Suppressor macrophage (primary cell): ENCODE results near the gene CARD19.

Experiments
- DNase-seq, 4 experiments: peaks; one replicate each; pipeline ENCODE4 v3.0.0-alpha.2; 2020 to 2022
- total RNA-seq, 17 experiments: gene quantifications; one replicate each; lab custom pipeline; 2026; ENCODE audit warnings: mixed read lengths in 6 of 17, inconsistent platforms in 3 of 17; lab: John Stamatoyannopoulos, UW

The CARD19 gene, protein sequence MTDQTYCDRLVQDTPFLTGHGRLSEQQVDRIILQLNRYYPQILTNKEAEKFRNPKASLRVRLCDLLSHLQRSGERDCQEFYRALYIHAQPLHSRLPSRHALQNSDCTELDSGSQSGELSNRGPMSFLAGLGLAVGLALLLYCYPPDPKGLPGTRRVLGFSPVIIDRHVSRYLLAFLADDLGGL
- 27.6 to 73.2 (median 44.8) reads per million in 17 experiments for total RNA-seq

DNA sequence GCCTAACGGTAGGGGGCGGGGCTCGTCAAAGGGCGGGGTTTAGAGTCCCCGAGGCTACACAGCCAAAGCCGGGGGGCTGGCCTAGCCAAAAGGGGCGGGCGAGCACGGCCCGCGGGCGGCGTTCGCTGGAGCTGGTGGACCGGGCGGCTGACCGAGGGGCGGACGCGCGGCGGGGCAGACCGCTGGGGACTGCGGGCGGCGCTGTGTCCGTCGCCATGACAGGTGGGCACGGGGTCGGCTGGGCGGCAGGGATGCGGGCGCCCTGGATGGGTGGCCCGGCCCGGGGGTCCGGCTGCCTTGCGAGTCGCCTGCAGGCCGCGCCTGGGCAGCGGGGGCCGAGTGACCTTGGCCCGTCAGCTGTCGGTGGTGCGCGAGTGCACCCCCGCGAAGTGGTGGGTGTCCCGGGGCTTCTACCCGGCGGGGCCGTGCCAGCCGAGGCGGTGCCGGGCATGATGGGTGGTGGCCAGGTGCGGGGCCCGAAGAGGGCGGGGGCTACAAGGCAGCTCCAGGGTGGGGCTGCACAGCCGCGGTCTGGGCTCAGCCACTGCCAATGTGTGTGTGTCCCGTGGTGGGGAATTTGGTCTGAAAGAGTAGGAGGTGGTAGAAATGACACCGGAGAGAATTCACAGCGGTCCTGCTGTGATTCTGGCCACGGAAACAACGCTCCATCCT, at the start of gene CARD19:
CARD19 (plus strand) TSS at position 87 of the 672 bp plus-strand sequence; CDS start at position 216, 129 bp downstream.
- DNase-seq = peak in 3 of 4 experiments; percentile 42 to 71 (median 58)

DNA sequence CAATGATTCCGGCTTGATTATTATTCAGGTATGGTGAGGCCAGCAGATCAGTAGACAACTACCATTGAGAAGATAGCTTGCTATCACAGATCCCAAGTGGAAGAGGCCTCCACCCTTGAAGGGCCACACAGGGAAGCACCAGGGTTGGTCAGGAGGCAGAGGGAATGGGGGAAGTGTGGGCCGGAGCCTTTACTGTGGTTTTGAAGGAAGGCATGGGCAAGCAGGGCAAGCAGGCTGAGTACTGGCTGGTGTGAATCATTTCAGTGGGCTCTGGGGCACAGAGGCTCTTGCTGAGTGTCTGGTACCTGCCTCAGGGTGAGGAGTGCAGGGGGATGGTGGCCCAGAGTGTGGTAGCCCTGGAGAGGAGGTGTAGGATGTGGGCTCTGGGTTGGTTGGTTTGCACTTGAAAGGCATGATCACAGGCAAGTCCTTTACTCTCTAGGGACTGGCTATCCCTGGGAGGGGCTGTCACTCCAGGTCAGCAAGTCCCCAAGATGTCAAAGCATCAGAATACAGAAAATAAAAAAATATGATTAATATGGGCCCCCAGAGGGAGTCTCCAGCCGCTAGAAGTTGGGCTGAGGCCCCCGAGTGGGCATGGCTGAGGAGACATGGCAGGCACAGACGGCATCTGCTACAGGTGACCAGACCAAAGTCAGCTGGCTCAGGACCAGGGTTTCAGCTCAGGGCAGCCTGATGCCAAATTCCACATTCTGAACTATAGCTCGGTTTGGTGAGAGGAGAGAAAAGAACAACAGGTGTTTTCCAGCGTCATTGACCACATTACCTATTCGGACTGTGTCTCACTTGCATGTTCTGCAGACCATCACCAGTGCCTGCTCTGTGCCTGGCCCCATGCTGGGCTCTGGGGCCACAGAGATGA, 47.2 kb upstream of the CARD19 start:
- DNase-seq = peak in 2 of 4 experiments; percentile 43 to 56

DNA sequence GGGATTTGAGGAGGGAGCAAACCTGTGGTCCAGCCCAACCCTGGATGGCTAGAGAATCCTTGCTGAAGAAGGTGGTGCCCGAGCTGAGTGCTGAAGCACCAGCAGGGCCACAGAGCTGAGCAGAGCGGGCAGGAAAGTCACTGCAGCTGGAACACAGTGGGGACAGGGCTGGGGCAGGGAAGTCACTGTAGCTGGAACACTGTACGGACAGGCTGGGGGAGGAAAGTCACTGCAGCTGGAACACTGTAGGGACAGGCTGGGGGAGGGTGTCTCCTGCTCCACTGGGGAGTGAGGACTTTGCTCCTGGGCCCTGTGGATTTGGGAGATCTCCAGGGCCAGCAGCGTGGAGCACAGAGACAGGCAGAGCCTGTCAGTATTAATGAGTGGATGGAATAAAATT, 46.5 kb upstream of the CARD19 start:
- DNase-seq = no peak

DNA sequence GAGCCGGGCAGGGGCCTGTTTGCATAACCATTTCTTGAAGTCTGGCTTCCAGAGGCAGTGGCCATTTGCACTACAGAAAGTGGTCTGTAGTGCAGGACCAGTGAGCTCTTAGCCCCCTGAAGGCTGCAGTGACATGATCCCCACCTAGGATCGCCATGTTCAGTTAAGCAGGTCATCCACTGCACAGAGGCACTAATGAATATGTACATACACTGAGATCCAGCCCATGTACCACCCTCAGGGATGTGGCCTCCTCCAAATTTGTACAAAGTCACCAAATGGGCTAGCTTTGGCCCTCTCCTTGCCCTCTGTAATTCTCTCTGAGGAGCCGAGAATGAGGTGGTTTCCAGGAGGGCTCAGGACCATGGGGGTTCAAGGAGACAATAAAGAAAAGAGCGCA, 45.8 kb upstream of the CARD19 start:
- DNase-seq = no peak

DNA sequence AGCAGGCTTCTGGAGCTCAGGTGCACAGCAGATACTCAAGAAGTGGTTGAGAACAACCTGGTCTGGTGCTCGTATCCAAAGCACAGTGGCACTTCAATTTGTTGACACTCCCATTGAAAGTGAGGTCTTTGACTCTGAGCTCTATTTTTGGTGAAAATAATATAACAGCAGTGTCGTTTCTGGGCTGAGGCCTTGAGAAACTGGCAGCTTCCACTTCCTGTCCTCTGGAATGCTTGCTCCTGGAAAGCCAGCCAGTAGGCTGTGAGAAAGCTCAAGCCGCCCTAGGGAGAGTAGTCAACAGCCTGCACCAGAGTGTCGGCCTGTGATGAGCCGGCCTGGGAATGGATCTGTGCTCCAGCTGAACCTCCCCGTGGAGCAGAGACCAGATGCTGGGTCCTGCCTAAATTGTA, 44.3 kb upstream of the CARD19 start:
- DNase-seq = no peak

DNA sequence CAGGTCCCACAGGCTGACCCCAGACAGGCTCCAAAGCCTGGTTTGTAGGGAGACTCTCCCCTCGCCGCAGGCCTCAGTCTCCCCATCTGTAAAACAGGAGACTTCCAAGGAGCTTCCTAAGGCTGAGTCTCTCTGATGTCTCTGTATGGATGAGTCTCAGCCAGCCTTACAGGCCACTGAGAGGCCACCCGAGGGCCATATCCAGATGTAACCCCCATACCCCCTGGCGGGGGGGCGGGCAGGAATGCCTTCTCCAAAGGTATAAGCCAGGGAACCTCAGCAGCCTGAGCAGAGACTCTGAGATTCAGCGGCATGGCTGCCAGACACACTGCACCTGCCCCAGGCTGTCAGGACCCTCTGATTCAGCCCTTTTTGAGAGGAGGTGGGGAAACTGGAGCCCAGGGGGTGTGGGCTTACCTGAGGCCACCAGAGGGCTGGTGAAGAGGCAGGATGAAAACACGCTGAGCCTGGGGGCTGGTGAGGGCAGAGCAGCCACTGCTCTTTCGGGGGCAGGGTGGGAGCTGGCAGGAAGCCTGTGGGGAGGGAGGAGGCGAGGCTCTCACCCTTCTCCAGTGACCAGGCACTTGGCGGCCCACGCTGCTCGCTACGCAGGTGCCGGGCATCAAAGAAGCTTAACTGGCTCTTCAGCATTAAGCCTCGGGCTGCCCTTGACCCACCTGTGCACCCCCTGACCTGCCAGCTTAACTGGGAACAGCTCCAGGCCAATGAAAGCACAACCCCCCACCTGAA, 43.1 kb upstream of the CARD19 start:
- DNase-seq = no peak

DNA sequence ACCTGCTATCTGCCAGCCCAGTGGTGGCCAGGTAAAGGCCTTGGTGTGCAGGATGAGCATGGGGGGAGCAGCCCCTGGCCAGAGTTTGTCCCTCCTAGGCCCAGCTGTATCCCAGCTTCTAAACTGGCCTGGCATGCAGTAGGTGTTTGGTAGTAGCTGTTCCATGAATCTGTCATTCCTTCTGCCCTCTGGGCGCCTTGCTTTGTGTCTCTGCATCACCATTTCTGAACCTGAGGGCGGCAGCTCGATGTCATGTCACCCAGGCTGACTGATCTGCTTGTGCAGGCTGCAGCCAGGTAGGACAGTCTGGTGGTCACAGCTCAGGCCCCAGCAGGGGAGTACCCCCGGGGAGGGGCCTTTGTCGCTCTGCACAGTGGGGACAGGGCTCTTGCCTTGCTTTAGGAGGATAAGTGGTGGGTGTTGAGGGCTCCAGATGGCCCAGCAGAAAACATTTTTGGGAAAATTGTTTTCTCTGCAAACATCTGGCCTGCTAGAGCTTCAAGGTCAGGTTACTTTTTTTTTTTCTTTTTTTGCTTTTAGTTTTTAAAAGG, 42.2 kb upstream of the CARD19 start:
- no peak for DNase-seq

DNA sequence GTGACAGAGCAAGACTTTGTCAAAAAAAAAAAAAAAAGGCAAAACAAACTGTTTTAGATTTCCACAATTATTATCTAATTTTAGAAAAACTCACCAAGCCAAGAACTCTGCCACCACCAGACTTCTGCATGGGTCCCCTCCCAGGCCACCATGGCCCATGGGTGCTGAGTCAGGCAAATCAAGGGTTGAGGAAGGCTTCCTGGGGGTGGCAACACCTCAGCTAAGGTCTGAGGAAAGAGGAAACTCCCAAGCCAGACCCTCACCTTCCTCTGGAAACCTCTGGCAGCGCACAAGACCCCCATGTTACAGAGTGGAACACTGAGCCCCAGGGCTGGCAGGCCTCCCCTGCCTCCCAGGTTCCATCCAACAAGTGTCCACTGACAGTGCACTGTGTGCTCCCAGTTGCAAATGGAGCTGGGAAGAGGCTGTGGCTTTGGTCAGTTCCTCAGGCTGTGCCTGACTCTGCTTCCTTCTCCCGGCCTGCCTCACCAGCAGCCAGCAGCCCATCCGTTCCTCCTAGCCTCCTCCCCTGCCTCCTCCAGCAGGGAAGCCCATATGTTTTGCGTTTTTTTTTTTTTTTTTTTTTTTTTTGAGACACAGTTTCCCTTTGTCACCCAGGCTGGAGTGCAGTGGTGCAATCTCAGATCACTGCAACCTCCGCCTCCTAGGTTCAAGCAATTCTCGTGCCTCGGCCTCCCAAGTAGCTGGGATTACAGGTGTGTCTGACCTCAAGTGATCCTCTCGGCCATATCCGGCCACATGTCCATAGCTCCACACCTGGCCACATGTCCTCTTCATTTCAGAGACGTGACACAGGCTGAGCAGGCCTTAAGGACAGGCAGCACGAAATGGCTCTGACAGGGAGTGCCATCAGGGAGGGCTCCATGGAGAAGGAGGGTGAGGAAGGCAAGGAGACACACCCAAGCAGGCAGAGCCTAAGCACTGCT, 41.0 kb upstream of the CARD19 start:
- DNase-seq = peak; percentile 65 to 87 (median 82)

DNA sequence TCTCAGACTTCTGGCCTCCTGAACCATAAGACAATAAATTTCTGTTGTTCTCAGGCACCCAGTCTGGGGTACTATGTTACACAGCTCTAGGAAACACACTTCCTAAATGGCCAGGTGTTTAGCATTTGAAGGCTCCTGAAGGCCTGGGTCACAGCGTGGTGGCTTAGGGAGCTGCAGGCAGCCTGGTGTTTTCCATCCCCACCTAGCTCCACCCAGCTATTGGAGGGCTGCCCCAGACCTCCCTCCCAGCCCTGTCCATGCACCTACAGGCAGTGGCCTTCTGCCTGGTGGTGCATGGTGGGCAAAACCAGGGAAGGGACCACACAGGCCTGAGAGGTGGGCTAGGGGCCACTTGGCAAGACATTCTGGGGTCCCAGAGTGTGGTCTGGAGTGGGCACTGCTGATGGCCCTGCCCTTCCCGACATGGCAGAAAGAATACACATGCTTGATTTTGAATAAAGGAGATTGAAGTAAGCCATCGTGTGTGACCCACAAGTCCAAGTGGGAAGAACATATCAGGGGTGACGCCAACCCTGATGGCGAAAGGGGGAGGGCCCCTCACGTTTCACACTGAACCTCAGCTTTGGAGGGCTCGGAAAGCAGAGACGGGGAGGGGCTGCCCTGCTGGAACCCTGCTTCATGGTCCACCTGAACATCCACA, 38.8 kb upstream of the CARD19 start:
- DNase-seq = no peak

DNA sequence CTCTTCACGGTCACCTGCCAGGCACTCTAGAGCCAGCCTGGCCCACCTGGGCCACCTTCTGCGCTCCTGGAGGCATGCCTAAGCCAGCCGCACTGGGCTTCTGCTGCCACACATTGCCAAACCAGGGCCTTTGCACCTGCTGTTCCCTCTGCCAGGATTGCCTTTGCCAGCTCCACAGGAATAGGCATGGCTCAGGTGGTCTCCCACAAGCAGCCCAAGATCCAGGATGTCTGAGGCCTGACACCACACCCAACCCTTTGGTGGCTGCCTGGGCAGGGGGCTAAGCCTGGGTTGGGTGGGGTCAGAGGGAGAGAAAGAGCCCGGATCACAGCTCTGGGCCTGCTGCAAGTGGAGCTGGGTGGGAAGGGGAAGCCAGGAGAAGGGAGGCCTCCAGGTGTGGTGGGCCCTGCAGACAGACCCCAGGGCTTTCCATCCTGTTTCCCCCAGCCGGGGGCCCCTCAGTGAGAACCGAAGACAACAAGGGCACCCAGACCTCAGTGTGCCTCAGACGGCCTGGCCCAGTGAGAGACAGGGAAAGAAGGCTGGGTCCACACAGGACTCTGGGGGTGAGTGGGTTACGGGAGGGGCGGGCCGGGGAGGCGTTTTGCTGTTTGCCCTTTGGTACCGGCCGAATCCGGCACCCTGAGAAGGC, 38.2 kb upstream of the CARD19 start:
- DNase-seq = no peak

DNA sequence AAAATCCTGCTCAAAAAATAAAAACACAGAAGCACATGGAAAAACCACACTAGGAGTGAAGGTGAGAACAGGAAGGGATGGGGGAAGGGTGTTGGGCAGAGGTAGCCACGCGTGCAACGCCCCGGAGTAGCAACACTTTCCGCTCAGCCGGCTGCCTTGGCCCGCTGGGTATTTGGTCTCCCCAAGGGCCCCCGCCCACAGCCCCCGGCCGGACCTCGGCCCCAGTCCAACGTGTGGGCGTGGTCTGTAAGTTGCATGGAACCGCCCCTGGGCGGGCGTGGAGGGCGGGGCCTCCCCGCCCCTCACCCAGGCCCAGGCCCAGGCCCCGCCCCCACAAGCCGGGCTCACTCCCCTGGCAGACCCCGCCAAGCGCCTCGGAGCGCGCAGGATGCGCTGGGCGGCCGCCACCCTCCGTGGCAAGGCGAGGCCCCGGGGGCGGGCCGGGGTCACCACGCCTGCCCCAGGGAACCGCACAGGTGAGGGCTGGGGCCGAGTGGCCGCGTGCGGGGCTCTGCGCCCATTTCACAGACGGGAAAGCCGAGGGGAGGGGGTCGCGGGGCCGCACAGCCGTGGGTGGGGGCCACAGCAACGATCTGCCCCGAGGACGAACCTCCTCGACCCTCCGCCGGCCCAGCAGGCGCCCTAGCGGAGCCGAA, 37.5 kb upstream of the CARD19 start, which contains the start of gene SUSD3:
SUSD3 (plus strand) TSS at position 347 of the 656 bp plus-strand sequence; CDS start at position 389, 42 bp downstream.
- peak in 3 of 4 experiments; percentile 51 to 79 (median 77) for DNase-seq

DNA sequence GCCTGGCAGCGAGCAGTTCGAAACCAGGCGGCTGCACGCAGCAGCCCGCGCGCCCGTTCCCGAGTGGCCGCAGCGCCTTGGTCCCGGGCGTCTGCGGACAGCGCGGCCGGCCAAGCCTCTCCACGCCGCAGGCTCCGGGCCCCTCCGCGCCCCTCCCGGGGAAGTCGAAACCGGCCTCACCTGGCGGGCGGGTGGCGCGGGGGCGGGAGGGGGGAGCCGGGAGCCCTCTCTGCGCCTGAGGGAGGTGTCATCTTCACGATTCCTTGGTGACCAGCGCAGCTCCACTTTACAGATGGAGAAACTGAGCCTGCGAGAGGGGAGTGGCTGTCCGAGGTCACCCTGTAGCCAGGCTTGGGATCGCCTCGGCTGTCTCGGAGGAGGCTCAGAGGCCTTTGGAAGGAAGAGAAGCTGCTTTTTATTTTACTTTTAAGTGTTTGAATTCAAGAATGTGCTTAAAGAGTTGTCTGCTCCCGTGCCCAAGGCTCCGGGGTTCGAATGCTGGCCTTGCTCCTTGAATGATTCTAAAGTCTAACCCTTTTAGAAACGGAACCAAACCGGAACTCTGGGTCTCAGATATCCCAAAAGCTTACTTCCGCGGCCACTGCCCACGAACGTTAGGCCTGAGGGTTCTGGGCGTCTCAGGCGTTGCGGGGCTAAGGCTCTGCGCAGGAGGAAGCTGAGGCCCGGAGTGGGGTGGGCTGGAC, 36.9 kb upstream of the CARD19 start:
- DNase-seq = peak; percentile 69 to 82 (median 76)

DNA sequence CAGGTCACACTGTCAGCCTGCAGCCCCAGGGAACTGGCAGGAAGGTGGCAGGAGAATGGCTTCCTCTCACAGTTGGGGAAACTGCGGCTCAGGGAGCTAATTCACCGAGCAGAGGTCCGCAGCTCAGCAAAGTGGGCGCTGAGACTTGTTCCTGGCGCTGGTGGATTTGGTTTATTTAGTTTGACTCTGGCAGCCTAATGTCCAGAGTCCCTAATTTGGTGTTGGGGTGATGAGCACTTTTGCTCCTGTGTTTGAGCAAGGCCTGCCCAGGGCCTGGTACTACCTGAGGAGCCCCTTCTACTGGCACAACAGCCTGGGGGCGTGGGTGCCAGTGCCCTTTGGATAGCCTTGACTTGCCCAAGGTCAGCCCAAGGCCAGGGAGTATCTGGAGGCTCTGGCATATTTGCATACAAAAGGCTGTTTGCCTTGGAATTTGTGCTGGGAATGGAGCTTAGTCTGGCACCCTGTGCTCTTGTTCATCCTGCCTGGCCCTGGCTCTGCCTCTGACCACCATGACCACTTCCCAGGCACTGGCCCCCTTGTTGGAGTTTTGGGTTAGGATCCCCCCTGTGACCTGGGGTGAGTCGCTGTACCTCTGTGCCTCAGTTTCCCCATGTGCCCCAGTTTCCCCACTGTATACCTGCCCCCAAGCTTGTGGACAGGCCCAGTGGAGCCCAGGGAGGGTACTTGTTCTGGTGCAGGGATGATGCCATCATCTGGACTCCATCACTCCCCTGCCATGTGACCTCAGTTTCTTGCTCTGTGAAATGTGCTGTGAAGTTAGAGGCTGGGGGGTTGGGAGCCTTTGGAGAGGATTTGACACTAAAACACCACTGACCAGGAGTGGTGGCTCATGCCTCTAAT, 36.1 kb upstream of the CARD19 start:
- DNase-seq = no peak

DNA sequence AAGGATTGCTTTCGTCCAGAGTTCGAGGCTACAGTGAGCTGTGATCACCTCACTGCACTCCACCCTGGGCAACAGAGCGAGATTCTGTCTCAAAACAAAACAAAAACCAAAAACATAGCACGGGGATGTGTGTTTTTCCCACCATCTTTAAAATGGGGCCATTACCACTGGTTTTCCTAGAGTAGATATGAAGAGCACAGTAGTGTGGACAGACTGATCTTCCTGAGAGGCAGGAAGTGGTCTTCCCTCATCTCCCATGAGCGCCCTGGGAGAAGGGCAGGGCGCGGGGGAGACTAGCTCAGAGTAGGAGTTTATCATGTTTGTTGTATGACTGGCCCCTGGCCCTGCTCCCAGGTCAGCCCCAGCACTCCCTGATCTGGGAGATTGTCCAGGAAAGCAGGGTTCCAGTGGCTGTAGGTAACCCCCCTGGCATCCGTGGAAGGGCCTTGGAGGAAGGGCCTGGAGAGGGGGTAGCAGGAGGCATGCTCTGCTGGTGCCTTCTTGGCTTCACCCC, 35.2 kb upstream of the CARD19 start:
- no peak for DNase-seq

DNA sequence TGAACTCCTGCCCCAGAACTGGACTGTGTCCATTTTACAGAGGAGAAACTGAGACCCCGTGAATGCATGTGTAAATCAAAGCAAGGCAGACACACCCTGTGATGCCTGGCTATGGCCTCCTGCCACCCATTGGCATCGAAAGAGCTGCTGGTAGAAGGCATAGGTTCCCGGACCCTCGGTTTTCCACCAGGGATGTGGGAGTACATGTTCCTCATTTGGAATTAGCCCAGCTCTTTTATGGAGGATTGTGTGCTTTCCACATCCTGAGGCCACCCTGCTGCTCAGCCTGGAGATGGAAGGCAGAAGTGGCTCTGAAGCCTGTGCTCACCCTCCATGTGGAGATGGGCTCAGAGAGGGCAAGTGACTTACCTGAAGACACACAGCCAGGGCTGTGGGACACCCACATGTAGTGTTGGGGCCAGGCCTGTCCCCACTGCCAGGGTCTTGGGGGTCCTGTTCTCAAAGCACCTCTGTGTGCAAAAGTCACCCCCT, 34.7 kb upstream of the CARD19 start:
- DNase-seq = no peak

DNA sequence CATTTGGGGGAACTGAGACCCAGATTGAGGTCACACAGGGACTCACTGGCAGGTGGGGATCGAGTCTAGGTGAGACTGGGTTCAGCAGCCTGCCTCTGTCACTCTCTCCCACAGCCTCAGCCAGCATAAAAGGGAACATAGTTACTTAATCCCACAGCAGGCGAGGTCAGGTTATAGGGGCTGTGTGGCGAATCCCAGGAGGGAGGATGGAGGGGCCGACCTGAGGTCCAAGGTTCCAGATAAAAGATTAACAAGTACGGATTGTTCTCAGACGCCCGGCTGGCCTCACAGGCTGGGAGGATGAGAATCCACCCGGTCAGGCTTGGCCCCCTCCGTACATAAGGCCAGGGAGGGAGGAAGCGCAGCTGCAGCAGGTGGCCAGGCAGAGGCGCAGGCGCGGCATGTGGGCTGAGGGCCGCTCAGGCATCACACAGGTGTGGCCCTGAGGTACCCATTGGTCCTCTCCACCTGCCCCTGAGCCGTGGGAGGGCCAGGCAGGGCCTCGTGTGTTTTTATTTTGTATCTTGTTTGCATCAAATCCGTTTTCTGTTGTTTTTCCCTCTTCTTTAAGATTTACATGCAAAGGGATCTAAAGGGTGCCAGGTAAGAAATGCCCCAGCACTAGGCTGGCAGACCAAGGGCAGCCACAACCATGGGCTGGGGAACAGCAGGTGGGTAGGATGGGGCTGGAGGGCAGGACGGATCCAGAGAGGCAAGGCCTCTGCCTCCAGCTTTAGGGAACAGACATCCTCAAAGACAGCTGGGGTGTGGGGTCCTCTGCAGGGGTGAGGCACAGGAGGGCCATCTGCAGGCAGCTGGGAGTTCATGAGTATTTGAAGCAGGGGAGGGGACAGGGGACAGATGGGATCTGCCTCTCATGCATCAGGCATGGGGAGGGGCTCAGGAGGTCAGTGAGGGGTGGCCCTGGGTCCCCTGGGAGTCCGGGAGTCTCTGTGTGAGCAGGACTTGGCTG, 33.9 kb upstream of the CARD19 start:
- no peak for DNase-seq
